GM23248 (cell line): ENCODE data around the gene C14orf132.

Experiments used
- EZH2 ChIP-seq: fragments of 200-600 bp; sonication (generic); IDR thresholded peaks from 2 replicates; pipeline ENCODE4 v1.6.1; 2018; ENCODE audit warnings: antibody characterized with exemption, mild to moderate bottlenecking; ENCODE audit not compliant: insufficient read depth, poor library complexity, severe bottlenecking
- EZH2phosphoT487 ChIP-seq: fragments of 200-600 bp; sonication (generic); IDR thresholded peaks from 2 replicates; pipeline ENCODE4 v1.6.1; 2018; ENCODE audit warnings: antibody characterized with exemption, moderate library complexity, mild to moderate bottlenecking, low read depth; ENCODE audit not compliant: insufficient read depth

- no peak for TF ChIP-seq EZH2
- no peak for TF ChIP-seq EZH2phosphoT487
These were observed 59.8 kb downstream of the C14orf132 start for GRCh38 chr14:96098999-96099335.
